Brain microvascular endothelial cell (primary cell): ENCODE results near the gene CCDC137.
A peak's percentile ranks its signal among the peaks of the same experiment; 100 is the strongest.

Experiments
- DNase-seq: peaks from one replicate; pipeline ENCODE4 v3.0.0-alpha.2; 2020
- H3K27ac ChIP-seq: fragments of 250-450 bp; sonication (Bioruptor Pico); 2 replicates; pipeline ENCODE4 v1.5.1; 2020; ENCODE audit warnings: mild to moderate bottlenecking, moderate library complexity
- H3K27me3 ChIP-seq: fragments of 250-450 bp; sonication (Bioruptor Pico); replicated peaks from 2 replicates; pipeline ENCODE4 v1.5.1; 2020; ENCODE audit warnings: mild to moderate bottlenecking
- H3K36me3 ChIP-seq: fragments of 250-450 bp; sonication (Bioruptor Pico); replicated peaks from 2 replicates; pipeline ENCODE4 v1.5.1; 2020; ENCODE audit warnings: mild to moderate bottlenecking
- H3K4me3 ChIP-seq: 2 replicates; pipeline ENCODE4 v1.5.1; 2011; ENCODE audit warnings: low read depth, mild to moderate bottlenecking, control low read depth, low read length, moderate library complexity
- in situ Hi-C: cut with HindIII; loops from 2 replicates; pipeline ENCODE4 v1.10.0; 2017; ENCODE audit warnings: low sequenced_read_pairs, low pct_ligation_motif_present
- TF ChIP-seq, protein P1 (sequence below): IDR thresholded peaks from 2 replicates; pipeline ENCODE4 v1.5.1; 2011; ENCODE audit warnings: low read depth, mild to moderate bottlenecking, moderate library complexity, low read length, control low read depth, inconsistent platforms; ENCODE audit errors: missing control alignments

Gene CCDC137

GRCh38 chr17:81635431-81635830 lies 31.1 kb upstream of the CCDC137 start:
- H3K27me3 ChIP-seq: no peaks in the 10 kb centered on the region
- H3K4me3 ChIP-seq: peak overlapping the region; percentile 88
- no peak for DNase-seq
- H3K36me3 ChIP-seq: peaks cover 3% of the 10 kb centered on the region
- in situ Hi-C loops: no loop called here
- TF ChIP-seq, protein P1, sequence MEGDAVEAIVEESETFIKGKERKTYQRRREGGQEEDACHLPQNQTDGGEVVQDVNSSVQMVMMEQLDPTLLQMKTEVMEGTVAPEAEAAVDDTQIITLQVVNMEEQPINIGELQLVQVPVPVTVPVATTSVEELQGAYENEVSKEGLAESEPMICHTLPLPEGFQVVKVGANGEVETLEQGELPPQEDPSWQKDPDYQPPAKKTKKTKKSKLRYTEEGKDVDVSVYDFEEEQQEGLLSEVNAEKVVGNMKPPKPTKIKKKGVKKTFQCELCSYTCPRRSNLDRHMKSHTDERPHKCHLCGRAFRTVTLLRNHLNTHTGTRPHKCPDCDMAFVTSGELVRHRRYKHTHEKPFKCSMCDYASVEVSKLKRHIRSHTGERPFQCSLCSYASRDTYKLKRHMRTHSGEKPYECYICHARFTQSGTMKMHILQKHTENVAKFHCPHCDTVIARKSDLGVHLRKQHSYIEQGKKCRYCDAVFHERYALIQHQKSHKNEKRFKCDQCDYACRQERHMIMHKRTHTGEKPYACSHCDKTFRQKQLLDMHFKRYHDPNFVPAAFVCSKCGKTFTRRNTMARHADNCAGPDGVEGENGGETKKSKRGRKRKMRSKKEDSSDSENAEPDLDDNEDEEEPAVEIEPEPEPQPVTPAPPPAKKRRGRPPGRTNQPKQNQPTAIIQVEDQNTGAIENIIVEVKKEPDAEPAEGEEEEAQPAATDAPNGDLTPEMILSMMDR: no peak
- no peak overlapping the region for H3K27ac ChIP-seq

- TF ChIP-seq, protein P1: no peak
- H3K4me3 ChIP-seq: peak overlapping the region; percentile 88
- peak overlapping the region; percentile 89 for H3K27ac ChIP-seq
- H3K27me3 ChIP-seq: no peaks in the 10 kb centered on the region
- peaks cover 3% of the 10 kb centered on the region for H3K36me3 ChIP-seq
- peak; percentile 38 for DNase-seq
- in situ Hi-C loops: no loop called here
Observed at GRCh38 chr17:81635973-81636504, 30.5 kb upstream of the CCDC137 start.

- TF ChIP-seq, protein P1: no peak
- peak within 1 kb of the TSS; percentile 89 for H3K27ac ChIP-seq
- in situ Hi-C loops: no loop called here
- peak; percentile 61 for DNase-seq
- no peaks in the 10 kb centered on the region for H3K27me3 ChIP-seq
- peak within 1 kb of the TSS; percentile 88 for H3K4me3 ChIP-seq
- H3K36me3 ChIP-seq: no peaks in the 10 kb centered on the region
Observed at GRCh38 chr17:81636505-81637288, 29.8 kb upstream of the CCDC137 start, which contains the start of the genes NPLOC4 and TSPAN10. Gene NPLOC4 (minus strand): TSS chr17:81637112. CDS start chr17:81636930, 182 bp downstream. Gene TSPAN10 (plus strand): TSS chr17:81637196. CDS start chr17:81642413, 5,217 bp downstream.

- Histone ChIP-seq H3K36me3 (no peaks in the 10 kb centered on the region), H3K4me3 (no peak overlapping the region), H3K27ac (no peak overlapping the region), H3K27me3 (no peaks in the 10 kb centered on the region)
- TF ChIP-seq, protein P1: no peak
- in situ Hi-C loops: no loop called here
- DNase-seq: no peak
Observed at GRCh38 chr17:81638683-81639082, 27.9 kb upstream of the CCDC137 start.

GRCh38 chr17:81640011-81640410 lies 26.5 kb upstream of the CCDC137 start:
- no peak for DNase-seq
- no peaks in the 10 kb centered on the region for H3K36me3 ChIP-seq
- H3K4me3 ChIP-seq: no peak overlapping the region
- no peaks in the 10 kb centered on the region for H3K27me3 ChIP-seq
- in situ Hi-C loops: no loop called here
- H3K27ac ChIP-seq: no peak overlapping the region
- TF ChIP-seq, protein P1: no peak
